A673 (cell line): ENCODE data around the gene ACBD3. TPM values are rescaled to one million over a fixed set of nuclear protein-coding genes. Genes with fewer than 3 reads are reported as not detected.
A peak's percentile ranks its signal among the peaks of the same experiment; 100 is the strongest.

Source experiments
- BruUV-seq: library from RNA; stranded (reverse); fragments of 400-500 nt; replicated peaks from 2 replicates; lab custom pipeline; 2021; lab: Mats Ljungman, UMichigan
- CTCF ChIA-PET: fragments of 300-600 bp; sonication (Branson Sonifier 250); formaldehyde crosslinking; loops from one replicate; lab custom pipeline; 2022; ENCODE audit warnings: antibody characterized with exemption; lab: Charles Lee
- POLR2A ChIA-PET: fragments of 300-600 bp; sonication (Branson Sonifier 250); formaldehyde crosslinking; loops from one replicate; lab custom pipeline; 2022; ENCODE audit warnings: antibody characterized with exemption; ENCODE audit not compliant: low non-redundant PET; lab: Charles Lee
- DNase-seq: peaks from one replicate; pipeline ENCODE4 v3.0.0-alpha.2; 2015; ENCODE audit warnings: low spot score
- H3K27ac ChIP-seq: fragments of 200-600 bp; sonication (generic); 2 replicates; pipeline ENCODE4 v1.5.1; 2016; ENCODE audit warnings: mixed run types, low read depth, mild to moderate bottlenecking, mixed read lengths, antibody characterized with exemption, low read length; ENCODE audit not compliant: poor library complexity, severe bottlenecking
- H3K27me3 ChIP-seq: fragments of 200-600 bp; sonication (generic); replicated peaks from 2 replicates; pipeline ENCODE4 v1.6.1; 2017; ENCODE audit warnings: mixed run types, low read depth, mild to moderate bottlenecking, mixed read lengths, antibody characterized with exemption, low read length; ENCODE audit not compliant: insufficient read depth, poor library complexity
- H3K36me3 ChIP-seq: fragments of 200-600 bp; sonication (generic); 2 replicates; pipeline ENCODE4 v1.6.1; 2016; ENCODE audit warnings: mixed run types, mild to moderate bottlenecking, mixed read lengths, antibody characterized with exemption, low read length; ENCODE audit not compliant: insufficient read depth, poor library complexity, severe bottlenecking
- H3K4me1 ChIP-seq: fragments of 200-600 bp; sonication (generic); 2 replicates; pipeline ENCODE4 v1.6.1; 2017; ENCODE audit warnings: mixed run types, mild to moderate bottlenecking, mixed read lengths, antibody characterized with exemption, low read length; ENCODE audit not compliant: insufficient read depth, poor library complexity, severe bottlenecking
- H3K4me3 ChIP-seq: fragments of 200-600 bp; sonication (generic); 2 replicates; pipeline ENCODE4 v1.5.1; 2016; ENCODE audit warnings: low read depth, mixed run types, mild to moderate bottlenecking, mixed read lengths, low read length; ENCODE audit not compliant: poor library complexity, severe bottlenecking
- H3K9me3 ChIP-seq: fragments of 200-600 bp; sonication (generic); 2 replicates; pipeline ENCODE4 v1.6.1; 2016; ENCODE audit warnings: mixed run types, low read depth, mild to moderate bottlenecking, mixed read lengths, antibody characterized with exemption, low read length; ENCODE audit not compliant: poor library complexity, severe bottlenecking
- EZH2 ChIP-seq: fragments of 200-600 bp; sonication (generic); IDR thresholded peaks from 2 replicates; pipeline ENCODE4 v1.6.1; 2017; ENCODE audit warnings: borderline replicate concordance, low read depth, mild to moderate bottlenecking, mixed read lengths, antibody characterized with exemption, low read length; ENCODE audit not compliant: poor library complexity, severe bottlenecking
- intact Hi-C: fragments of 100-400 bp; cut with micrococcal nuclease; formaldehyde crosslinking; loops from one replicate; pipeline ENCODE4 v1.10.0; 2022; ENCODE audit not compliant: unreplicated experiment
- total RNA-seq: library from RNA; stranded (reverse); gene quantifications from 2 replicates; pipeline ENCODE4 v1.2.3, GENCODE V29; 2021
- TF ChIP-seq, protein P1 (sequence below): fragments of 300-800, 200-600 bp; sonication (generic); conservative IDR thresholded peaks from 2 replicates; pipeline ENCODE4 v1.5.1; 2017; ENCODE audit warnings: low read depth, mild to moderate bottlenecking, antibody characterized with exemption, low read length, moderate library complexity, mixed read lengths

Gene ACBD3
- total RNA-seq, 1 experiment from 2014 or later = 33.4 TPM

DNA sequence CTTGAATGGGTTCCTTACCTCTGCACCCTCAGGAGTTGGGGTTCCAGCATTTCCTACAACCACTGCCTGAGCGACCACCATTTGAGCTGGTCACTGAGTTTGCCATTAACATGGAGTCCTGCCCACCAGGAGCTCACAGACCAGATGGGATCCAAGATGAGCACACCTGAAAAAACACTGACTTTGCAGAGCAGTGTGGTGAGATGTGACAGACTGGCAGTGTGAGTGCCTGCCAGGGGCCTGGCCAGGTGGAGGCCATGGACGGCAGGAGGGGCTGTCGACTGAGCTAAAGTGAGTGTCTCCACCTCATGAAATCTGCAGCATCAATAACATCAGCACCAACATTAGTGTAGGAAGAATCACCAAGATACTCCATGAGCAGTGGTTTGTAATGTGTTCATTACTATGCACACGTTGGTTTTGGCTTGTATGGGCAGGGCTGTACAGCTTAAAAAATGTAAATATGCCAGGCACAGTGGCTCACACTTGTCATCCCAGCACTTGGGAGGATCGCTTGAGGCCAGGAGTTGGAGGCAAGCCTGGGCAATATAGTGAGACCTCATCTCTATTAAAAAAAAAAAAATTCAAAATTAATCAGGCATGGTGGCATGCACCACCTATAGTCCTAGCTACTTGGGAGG, 24.8 kb upstream of the ACBD3 start:
- Histone ChIP-seq H3K36me3 (no peaks in the 10 kb centered on the region), H3K27me3 (no peaks in the 10 kb centered on the region), H3K9me3 (no peaks in the 10 kb centered on the region), H3K4me3 (no peak overlapping the region), H3K27ac (no peak overlapping the region), H3K4me1 (peaks cover 6% of the 10 kb centered on the region)
- POLR2A ChIA-PET = interaction anchor here (0.6 kb wide), 1 partner anchor 15 kb away, joined by 11 read pairs; no protein-coding TSS in a partner anchor
- TF ChIP-seq EZH2 = no peak
- TF ChIP-seq, protein P1, sequence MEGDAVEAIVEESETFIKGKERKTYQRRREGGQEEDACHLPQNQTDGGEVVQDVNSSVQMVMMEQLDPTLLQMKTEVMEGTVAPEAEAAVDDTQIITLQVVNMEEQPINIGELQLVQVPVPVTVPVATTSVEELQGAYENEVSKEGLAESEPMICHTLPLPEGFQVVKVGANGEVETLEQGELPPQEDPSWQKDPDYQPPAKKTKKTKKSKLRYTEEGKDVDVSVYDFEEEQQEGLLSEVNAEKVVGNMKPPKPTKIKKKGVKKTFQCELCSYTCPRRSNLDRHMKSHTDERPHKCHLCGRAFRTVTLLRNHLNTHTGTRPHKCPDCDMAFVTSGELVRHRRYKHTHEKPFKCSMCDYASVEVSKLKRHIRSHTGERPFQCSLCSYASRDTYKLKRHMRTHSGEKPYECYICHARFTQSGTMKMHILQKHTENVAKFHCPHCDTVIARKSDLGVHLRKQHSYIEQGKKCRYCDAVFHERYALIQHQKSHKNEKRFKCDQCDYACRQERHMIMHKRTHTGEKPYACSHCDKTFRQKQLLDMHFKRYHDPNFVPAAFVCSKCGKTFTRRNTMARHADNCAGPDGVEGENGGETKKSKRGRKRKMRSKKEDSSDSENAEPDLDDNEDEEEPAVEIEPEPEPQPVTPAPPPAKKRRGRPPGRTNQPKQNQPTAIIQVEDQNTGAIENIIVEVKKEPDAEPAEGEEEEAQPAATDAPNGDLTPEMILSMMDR = no peak
- no peak for DNase-seq
- intact Hi-C loops = no loop called here
- CTCF ChIA-PET = interaction anchor here (0.9 kb wide), 1 partner anchor 86 kb away, joined by 3 read pairs; no protein-coding TSS in a partner anchor
- BruUV-seq = no TSS peak

GRCh38 chr1:226210571-226211176, 24.1 kb upstream of the ACBD3 start:
- ChIA-PET CTCF (interaction anchor here (0.9 kb wide), 1 partner anchor 85 kb away, joined by 3 read pairs; no protein-coding TSS in a partner anchor), POLR2A (interaction anchor here (0.6 kb wide), 1 partner anchor 16 kb away, joined by 11 read pairs; no protein-coding TSS in a partner anchor)
- no TSS peak for BruUV-seq
- Histone ChIP-seq H3K36me3 (no peaks in the 10 kb centered on the region), H3K27ac (no peak overlapping the region), H3K27me3 (no peaks in the 10 kb centered on the region), H3K4me3 (no peak overlapping the region), H3K4me1 (peaks cover 6% of the 10 kb centered on the region), H3K9me3 (no peaks in the 10 kb centered on the region)
- TF ChIP-seq, protein P1 = no peak
- TF ChIP-seq EZH2 = no peak
- no peak for DNase-seq
- intact Hi-C loops = no loop called here

- DNase-seq = peak; percentile 42
- intact Hi-C loops = no loop called here
- Histone ChIP-seq H3K4me1 (peaks cover 6% of the 10 kb centered on the region), H3K4me3 (no peak overlapping the region), H3K27me3 (no peaks in the 10 kb centered on the region), H3K9me3 (no peaks in the 10 kb centered on the region), H3K36me3 (no peaks in the 10 kb centered on the region), H3K27ac (peak overlapping the region; percentile 14)
- ChIA-PET CTCF (no interaction called here), POLR2A (no interaction called here)
- TF ChIP-seq EZH2 = no peak
- TF ChIP-seq, protein P1 = no peak
- no TSS peak for BruUV-seq
Observed at GRCh38 chr1:226209307-226210059, 22.9 kb upstream of the ACBD3 start.
